ENCODE results near the gene LIAS. TPM values are rescaled to one million over a fixed set of nuclear protein-coding genes. Genes with fewer than 3 reads are reported as not detected.

LIAS gene
- total RNA-seq: 5.8 and 6.8 TPM in 2 replicates

DNA sequence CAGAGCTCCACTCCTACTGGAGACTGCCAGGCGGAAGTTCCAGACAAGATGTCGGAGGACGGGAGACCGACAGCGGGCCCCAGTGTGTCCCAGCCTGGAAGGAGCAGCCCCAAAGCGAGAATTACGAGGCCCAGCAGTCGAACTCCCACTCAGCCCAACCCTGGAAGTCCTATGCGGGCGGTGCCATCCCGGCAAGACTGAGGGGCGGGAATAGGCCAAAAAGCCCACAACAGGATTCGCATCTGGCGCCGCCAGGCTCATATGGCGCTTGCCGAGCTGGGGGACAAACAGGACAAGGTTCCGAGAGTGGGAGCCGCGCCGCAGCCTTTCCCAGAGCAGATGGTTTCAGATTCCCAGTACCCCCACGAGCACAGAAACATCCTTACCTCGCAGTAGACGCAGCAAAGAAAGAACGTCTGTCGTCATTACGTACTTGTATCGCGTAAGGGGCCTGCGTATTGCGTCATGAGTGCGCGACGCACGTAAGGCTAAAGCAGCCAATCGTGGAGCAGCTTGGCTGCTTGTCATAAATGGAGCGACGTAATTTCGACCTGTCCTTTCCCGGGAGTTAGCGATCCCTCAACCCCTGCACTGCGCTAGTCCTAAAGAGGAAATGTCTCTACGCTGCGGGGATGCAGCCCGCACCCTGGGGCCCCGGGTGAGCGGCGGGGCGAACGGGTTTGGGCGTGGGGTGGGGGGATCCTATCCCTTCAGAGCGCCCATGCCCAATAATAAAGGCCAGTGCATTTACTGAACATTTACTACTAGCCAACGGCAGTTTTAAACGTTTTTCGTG lies at the start of gene LIAS, which contains the start of gene RPL9:
Gene LIAS (plus strand): TSS at position 552 of the 796 bp plus-strand sequence. CDS start 62 bp downstream, at position 614.
Gene RPL9 (minus strand): TSS at position 418 of the 796 bp plus-strand sequence. CDS start 483 bp downstream, outside the sequence.

DNA sequence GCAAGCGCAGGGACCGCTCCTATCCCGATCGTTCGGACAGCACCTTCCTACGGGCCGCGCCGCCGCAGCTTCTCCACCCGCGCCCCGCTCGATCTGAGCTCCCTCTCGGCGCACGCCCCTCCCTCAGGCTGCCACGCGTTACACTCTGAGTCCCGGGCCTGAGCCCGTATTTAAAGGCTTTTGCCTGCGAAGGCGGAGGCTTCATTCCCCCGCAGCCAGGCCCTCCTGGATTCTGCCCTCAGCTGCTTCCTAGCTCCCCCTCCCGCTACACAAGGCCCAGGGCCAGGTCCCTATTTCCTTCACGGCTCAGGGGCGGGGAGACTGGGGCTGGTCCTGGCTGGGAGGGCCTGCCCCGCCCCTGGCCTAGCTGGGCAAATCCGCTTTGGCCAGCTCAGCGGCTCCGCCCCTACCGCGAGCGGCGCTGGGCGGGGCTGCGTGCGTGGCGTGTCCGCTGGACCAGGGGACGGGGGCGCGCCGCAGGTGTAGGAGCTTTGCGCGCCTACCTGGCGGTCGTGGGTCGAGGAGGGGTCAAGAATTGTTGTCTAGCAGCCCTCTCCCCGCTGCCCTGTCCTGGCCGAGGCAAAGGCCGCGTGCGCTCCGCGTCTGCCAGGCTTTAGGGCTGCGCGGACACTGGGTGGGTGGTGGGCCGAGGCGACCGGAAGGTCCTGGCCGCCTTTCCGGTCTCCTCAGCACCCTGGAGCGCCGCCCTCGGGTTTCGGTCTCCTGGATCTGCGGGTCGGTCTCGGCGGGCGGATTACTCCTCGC lies 68.6 kb downstream of the LIAS start, which contains the start of gene UGDH:
Gene UGDH (minus strand): TSS at position 144 of the 765 bp plus-strand sequence. CDS start 5,927 bp downstream, outside the sequence.

Other genes starting within 250 kb of the LIAS start
- gene RFC1, start 92.7 kb upstream of the LIAS start, total RNA-seq: 43.2 and 47.9 TPM in 2 replicates
- gene KLB, start 52.1 kb upstream of the LIAS start, total RNA-seq: not detected in 2 replicates
- 2,841 and 4,307 TPM in 2 replicates for gene RPL9, start 134 bp upstream of the LIAS start, total RNA-seq
- 117 and 127 TPM in 2 replicates for gene UGDH, start 68.4 kb downstream of the LIAS start, total RNA-seq
- gene SMIM14, start 179.8 kb downstream of the LIAS start, total RNA-seq: 12.6 and 14.9 TPM in 2 replicates
- 19.8 and 20.2 TPM in 2 replicates for gene UBE2K, start 239.1 kb downstream of the LIAS start, total RNA-seq